GM23338 (cell line): ENCODE data around the gene ARL10. TPM values are rescaled to one million over a fixed set of nuclear protein-coding genes. Genes with fewer than 3 reads are reported as not detected.

Experiments
- ATAC-seq: fragments of 200-7000 bp; cut with Tn5 transposase; 3 replicates; pipeline ENCODE4 v1.9.1; 2020
- DNase-seq: peaks from one replicate; pipeline ENCODE4 v3.0.0-alpha.2; 2015; ENCODE audit warnings: low spot score
- H2AFZ ChIP-seq: fragments of 200-600 bp; sonication (generic); 2 replicates; pipeline ENCODE4 v1.8.0; 2016; ENCODE audit warnings: antibody characterized with exemption, mild to moderate bottlenecking, moderate library complexity
- H3F3A ChIP-seq: fragments of 200-600 bp; sonication (generic); replicated peaks from 2 replicates; pipeline ENCODE4 v1.8.0; 2017; ENCODE audit warnings: antibody characterized with exemption, mixed run types, low read depth
- H3K27ac ChIP-seq: fragments of 200-600 bp; sonication (generic); 2 replicates; pipeline ENCODE4 v1.6.1; 2016; ENCODE audit warnings: low read depth
- H3K27me3 ChIP-seq: fragments of 200-600 bp; sonication (generic); 2 replicates; pipeline ENCODE4 v1.8.0; 2016; ENCODE audit warnings: mild to moderate bottlenecking, mixed run types, moderate library complexity; ENCODE audit not compliant: insufficient read depth
- H3K36me3 ChIP-seq: fragments of 200-600 bp; sonication (generic); 2 replicates; pipeline ENCODE4 v1.8.0; 2016; ENCODE audit warnings: mild to moderate bottlenecking; ENCODE audit not compliant: insufficient read depth
- H3K4me1 ChIP-seq: fragments of 200-600 bp; sonication (generic); 2 replicates; pipeline ENCODE4 v1.8.0; 2016; ENCODE audit warnings: mild to moderate bottlenecking, moderate library complexity; ENCODE audit not compliant: insufficient read depth
- H3K4me2 ChIP-seq: fragments of 200-600 bp; sonication (generic); 2 replicates; pipeline ENCODE4 v1.7.1; 2017; ENCODE audit warnings: mixed run types
- H3K4me3 ChIP-seq: fragments of 200-600 bp; sonication (generic); 2 replicates; pipeline ENCODE4 v1.6.1; 2016; ENCODE audit warnings: mixed run types
- H3K79me2 ChIP-seq: fragments of 200-600 bp; sonication (generic); replicated peaks from 2 replicates; pipeline ENCODE4 v1.8.0; 2017; ENCODE audit warnings: mild to moderate bottlenecking; ENCODE audit not compliant: insufficient read depth
- H3K9me2 ChIP-seq: fragments of 200-600 bp; sonication (generic); 2 replicates; pipeline ENCODE4 v1.8.0; 2017; ENCODE audit not compliant: insufficient read depth
- H4K20me1 ChIP-seq: fragments of 200-600 bp; sonication (generic); replicated peaks from 2 replicates; pipeline ENCODE4 v1.8.0; 2017; ENCODE audit warnings: mild to moderate bottlenecking; ENCODE audit not compliant: insufficient read depth
- H3K27ac Mint-ChIP-seq: 2 replicates; pipeline ENCODE4 v1.8.0; 2020; ENCODE audit warnings: inconsistent platforms, mild to moderate bottlenecking, moderate library complexity, mixed read lengths
- H3K27me3 Mint-ChIP-seq: 3 replicates; pipeline ENCODE4 v1.8.0; 2022; ENCODE audit warnings: low read depth, mild to moderate bottlenecking, moderate library complexity, mixed read lengths, inconsistent platforms; ENCODE audit not compliant: insufficient read depth, poor library complexity
- H3K36me3 Mint-ChIP-seq: 3 replicates; pipeline ENCODE4 v1.8.0; 2021; ENCODE audit warnings: low read depth, mild to moderate bottlenecking, inconsistent platforms, moderate library complexity, mixed read lengths
- H3K4me1 Mint-ChIP-seq: 3 replicates; pipeline ENCODE4 v1.8.0; 2020; ENCODE audit warnings: mild to moderate bottlenecking, inconsistent platforms, mixed read lengths
- H3K4me3 Mint-ChIP-seq: 3 replicates; pipeline ENCODE4 v1.8.0; 2021; ENCODE audit warnings: moderate library complexity, mild to moderate bottlenecking, inconsistent platforms, mixed read lengths
- H3K9me3 Mint-ChIP-seq: 3 replicates; pipeline ENCODE4 v1.8.0; 2020; ENCODE audit warnings: moderate library complexity, mild to moderate bottlenecking, inconsistent platforms, mixed read lengths
- CREB1 ChIP-seq: fragments of 250-450 bp; sonication (Bioruptor Pico); IDR thresholded peaks from 2 replicates; pipeline ENCODE4 v1.5.0; 2020; ENCODE audit warnings: low read depth, mild to moderate bottlenecking, moderate library complexity
- CTCF ChIP-seq, 2 experiments: fragments of 200-600 bp in 1 of 2; sonication (generic) in 1 of 2; conservative IDR thresholded peaks; 2 replicates each; pipeline versions ENCODE4 v1.5.1 to v1.6.1; 2016 to 2017; ENCODE audit warnings: antibody characterized with exemption in 2 of 2, low read depth in 2 of 2, mild to moderate bottlenecking in 2 of 2, moderate library complexity in 1 of 2
- EZH2phosphoT487 ChIP-seq: fragments of 200-600 bp; sonication (generic); IDR thresholded peaks from one replicate; pipeline ENCODE4 v1.8.1; 2018; ENCODE audit warnings: antibody characterized with exemption; ENCODE audit not compliant: unreplicated experiment
- NANOG ChIP-seq: IDR thresholded peaks from 2 replicates; pipeline ENCODE4 v1.6.1; 2016; ENCODE audit warnings: antibody characterized with exemption, borderline replicate concordance
- POLR2AphosphoS5 ChIP-seq: IDR thresholded peaks from 2 replicates; pipeline ENCODE4 v1.6.1; 2016; ENCODE audit warnings: antibody characterized with exemption, low read depth
- REST ChIP-seq: IDR thresholded peaks from one replicate; pipeline ENCODE4 v1.6.1; 2018; ENCODE audit warnings: antibody characterized with exemption; ENCODE audit not compliant: unreplicated experiment
- STAT1 ChIP-seq: IDR thresholded peaks from one replicate; pipeline ENCODE4 v1.6.1; 2016; ENCODE audit warnings: antibody characterized with exemption; ENCODE audit not compliant: unreplicated experiment
- ZNF114 ChIP-seq: fragments of 250-450 bp; sonication (Bioruptor Pico); IDR thresholded peaks from 2 replicates; pipeline ENCODE4 v1.5.0; 2020; ENCODE audit warnings: mild to moderate bottlenecking, moderate library complexity
- ZNF331 ChIP-seq: fragments of 250-450 bp; sonication (Bioruptor Pico); IDR thresholded peaks from 2 replicates; pipeline ENCODE4 v1.5.0; 2020; ENCODE audit warnings: low read depth, mild to moderate bottlenecking, moderate library complexity
- ZNF462 ChIP-seq: fragments of 250-450 bp; sonication (Bioruptor Pico); IDR thresholded peaks from 2 replicates; pipeline ENCODE4 v1.5.0; 2020; ENCODE audit warnings: mild to moderate bottlenecking, moderate library complexity
- polyA plus RNA-seq: library from polyadenylated mRNA; unstranded; fragments of >200 nt; fragmentation: Nextera tagmentation; extraction: Ambion mirVana; gene quantifications from 2 replicates; pipeline ENCODE4 v1.2.1, GENCODE V29; 2016
- total RNA-seq: library from RNA; depleted of rRNA; stranded (reverse); fragments of >200 nt; shearing (Covaris generic); gene quantifications from 2 replicates; pipeline ENCODE4 v1.2.3, GENCODE V29; 2014

Gene ARL10
- total and polyA plus RNA-seq, 2 experiments from 2014 or later, result 2.5 to 7.9 TPM

GRCh38 chr5:176350416-176350815, 14.9 kb upstream of the ARL10 start:
- H4K20me1 ChIP-seq, result peaks cover 8% of the 10 kb centered on the region; the same call in 1 of the 2 replicates
- no peaks in the 10 kb centered on the region for H3K4me1 ChIP-seq
- Mint-ChIP-seq H3K4me1 (no peaks in the 10 kb centered on the region), H3K9me3 (no peaks in the 10 kb centered on the region), H3K27ac (no peak overlapping the region), H3K4me3 (no peak overlapping the region), H3K36me3 (peaks cover 93% of the 10 kb centered on the region), H3K27me3 (no peaks in the 10 kb centered on the region)
- DNase-seq (no peak), ATAC-seq (no peak)
- no peak overlapping the region for H2AFZ ChIP-seq
- peaks cover 28% of the 10 kb centered on the region for H3K36me3 ChIP-seq
- H3K27ac ChIP-seq, result no peak overlapping the region
- TF ChIP-seq ZNF114 (CRISPR knock-in tag) (no peak), REST (no peak), NANOG (no peak), ZNF462 (CRISPR knock-in tag) (no peak), EZH2phosphoT487 (no peak), POLR2AphosphoS5 (no peak), ZNF331 (CRISPR knock-in tag) (no peak), STAT1 (no peak), CTCF (conservative IDR thresholded peaks at IDR 0.05; ENCODE audit: low read depth in 2 of 2) (no peak), CREB1 (CRISPR knock-in tag) (no peak)
- H3K4me2 ChIP-seq, result no peak overlapping the region
- peaks cover 37% of the 10 kb centered on the region for H3K79me2 ChIP-seq
- H3K9me2 ChIP-seq, result no peaks in the 10 kb centered on the region
- H3F3A ChIP-seq, result no peaks in the 10 kb centered on the region
- no peak overlapping the region for H3K4me3 ChIP-seq
- no peaks in the 10 kb centered on the region for H3K27me3 ChIP-seq
